GM08714 (cell line): Measurements from ENCODE around the gene HIBADH.
"Not testable (repeated sequence)": the region's sequence is repeated elsewhere in the genome, so short reads cannot be mapped to it uniquely, and the experiment has no call there.

ENCODE experiments used
- H3K4me3 ChIP-seq: fragments of 200-500 bp; sonication (Bioruptor generic); 2 replicates; pipeline ENCODE4 v1.5.1; 2014; ENCODE audit warnings: mild to moderate bottlenecking, low read length, inconsistent platforms
- ZNF274 ChIP-seq: IDR thresholded peaks from 2 replicates; pipeline ENCODE4 v1.6.1; 2012; ENCODE audit warnings: mild to moderate bottlenecking, low read depth, low read length

Gene HIBADH

GRCh38 chr7:27689150-27689549 is 26.5 kb upstream of the HIBADH start:
- no peak overlapping the region for H3K4me3 ChIP-seq
- TF ChIP-seq ZNF274, result no peak

DNA sequence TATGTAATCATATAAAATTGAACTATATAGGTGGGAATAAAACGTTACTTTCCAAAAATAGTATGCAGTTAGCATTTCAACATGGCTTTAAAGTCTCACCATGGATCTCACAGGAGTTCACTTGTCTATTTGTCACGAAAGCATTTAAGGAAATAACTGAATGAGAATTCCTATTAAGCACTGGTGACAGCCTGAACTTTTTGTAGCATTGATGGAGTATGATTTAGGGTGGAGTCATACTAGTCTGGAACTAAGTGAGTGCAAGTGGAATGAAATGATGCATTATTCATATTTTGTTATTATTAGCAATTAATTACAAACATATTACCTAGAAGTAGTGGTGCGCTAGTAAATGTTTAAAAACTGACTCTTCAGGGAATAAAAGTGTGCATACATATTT is 26.0 kb upstream of the HIBADH start:
- no peak for TF ChIP-seq ZNF274
- H3K4me3 ChIP-seq, result no peak overlapping the region

GRCh38 chr7:27688056-27688455 is 25.4 kb upstream of the HIBADH start:
- no peak for TF ChIP-seq ZNF274
- no peak overlapping the region for H3K4me3 ChIP-seq

GRCh38 chr7:27686315-27686714 is 23.6 kb upstream of the HIBADH start:
- TF ChIP-seq ZNF274, result no peak
- no peak overlapping the region for H3K4me3 ChIP-seq

DNA sequence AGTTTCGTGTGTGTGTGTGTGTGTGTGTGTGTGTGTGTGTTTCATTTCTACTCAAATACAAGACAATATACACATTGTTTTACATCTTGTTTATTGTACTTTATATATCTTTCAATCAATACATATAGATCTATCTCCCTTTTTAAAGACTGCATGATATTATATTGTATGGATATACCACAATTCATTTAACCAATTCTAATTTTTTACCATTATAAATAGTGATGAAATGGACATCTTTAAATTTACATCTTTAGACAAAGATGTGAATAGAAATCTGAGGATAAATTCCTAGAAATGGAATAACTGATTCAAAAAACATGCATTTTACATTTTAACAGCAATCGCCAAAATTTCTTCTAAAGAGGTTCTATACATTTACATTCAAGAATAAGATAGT is 23.2 kb upstream of the HIBADH start:
- TF ChIP-seq ZNF274, result no peak
- no peak overlapping the region for H3K4me3 ChIP-seq

- no peak for TF ChIP-seq ZNF274
- no peak overlapping the region for H3K4me3 ChIP-seq
These were observed 22.5 kb upstream of the HIBADH start for GRCh38 chr7:27685209-27685608.

DNA sequence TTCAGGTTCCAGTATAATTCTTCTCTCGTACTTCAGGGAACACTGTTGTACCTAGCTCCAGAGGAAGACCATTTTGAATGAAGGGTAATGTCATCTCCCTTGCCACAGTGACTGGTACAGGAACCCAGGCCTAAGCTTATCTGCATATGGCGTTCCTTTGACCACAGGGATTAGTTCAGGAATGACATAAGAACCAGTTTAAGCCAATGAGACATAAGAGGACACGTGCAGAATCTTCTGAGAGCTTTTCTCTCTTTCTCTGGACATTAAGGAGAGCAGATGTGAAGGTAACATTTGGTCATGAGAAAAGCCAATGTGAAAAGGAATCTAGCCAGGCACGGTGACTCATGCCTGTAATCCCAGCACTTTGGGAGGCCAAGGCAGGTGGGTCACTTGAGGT is 21.8 kb upstream of the HIBADH start:
- TF ChIP-seq ZNF274, result no peak
- no peak overlapping the region for H3K4me3 ChIP-seq

GRCh38 chr7:27680610-27681009 is 17.9 kb upstream of the HIBADH start:
- H3K4me3 ChIP-seq, result no peak overlapping the region
- TF ChIP-seq ZNF274, result no peak

DNA sequence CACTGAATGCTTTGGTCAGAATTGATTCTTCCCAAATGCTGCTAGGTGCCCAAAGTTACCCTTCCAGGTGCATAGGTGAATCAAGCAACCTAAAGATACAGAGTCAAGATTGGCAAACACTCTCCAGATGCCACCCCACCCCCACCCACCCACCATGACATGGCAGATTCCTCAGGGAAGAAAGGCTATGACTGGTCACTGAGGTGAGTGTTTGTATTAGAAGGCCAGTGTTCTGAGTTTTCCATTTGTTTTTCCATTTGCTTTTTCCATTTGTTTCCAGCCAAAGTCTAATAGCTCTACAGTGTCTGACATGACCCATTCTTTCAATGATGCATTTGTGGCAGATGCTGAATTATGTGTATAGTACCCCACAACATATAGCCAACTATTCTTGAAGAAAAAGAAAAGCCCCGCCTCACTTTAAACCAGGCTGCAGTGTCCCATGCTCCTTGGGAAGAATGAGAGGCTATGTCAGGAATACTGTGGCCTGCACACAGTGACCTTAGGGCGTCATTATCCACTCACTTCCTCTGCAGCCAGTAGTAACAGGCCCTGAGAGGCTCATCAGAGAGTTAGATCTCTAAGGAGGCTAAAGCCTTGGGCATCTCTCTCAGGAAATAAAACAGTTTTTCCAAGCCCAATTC is 16.1 kb upstream of the HIBADH start:
- TF ChIP-seq ZNF274, result no peak
- no peak overlapping the region for H3K4me3 ChIP-seq

GRCh38 chr7:27677912-27678612 is 15.4 kb upstream of the HIBADH start:
- TF ChIP-seq ZNF274, result no peak
- no peak overlapping the region for H3K4me3 ChIP-seq

DNA sequence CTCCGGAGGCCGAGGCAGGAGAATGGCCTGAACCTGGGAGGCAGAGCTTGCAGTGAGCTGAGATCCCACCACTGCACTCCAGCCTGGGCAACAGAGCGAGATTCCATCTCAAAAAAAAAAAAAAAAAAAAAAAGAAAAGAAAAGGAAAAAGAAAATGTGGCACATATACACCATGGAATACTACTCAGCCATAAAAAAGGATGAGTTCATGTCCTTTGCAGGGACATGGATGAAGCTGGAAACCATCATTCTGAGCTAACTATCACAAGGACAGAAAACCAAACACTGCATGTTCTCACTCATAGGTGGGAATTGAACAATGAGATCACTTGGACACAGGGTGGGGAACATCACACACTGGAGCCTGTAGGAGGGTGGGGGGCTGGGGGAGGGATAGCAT is 11.4 kb upstream of the HIBADH start:
- H3K4me3 ChIP-seq, result not testable (repeated sequence)

DNA sequence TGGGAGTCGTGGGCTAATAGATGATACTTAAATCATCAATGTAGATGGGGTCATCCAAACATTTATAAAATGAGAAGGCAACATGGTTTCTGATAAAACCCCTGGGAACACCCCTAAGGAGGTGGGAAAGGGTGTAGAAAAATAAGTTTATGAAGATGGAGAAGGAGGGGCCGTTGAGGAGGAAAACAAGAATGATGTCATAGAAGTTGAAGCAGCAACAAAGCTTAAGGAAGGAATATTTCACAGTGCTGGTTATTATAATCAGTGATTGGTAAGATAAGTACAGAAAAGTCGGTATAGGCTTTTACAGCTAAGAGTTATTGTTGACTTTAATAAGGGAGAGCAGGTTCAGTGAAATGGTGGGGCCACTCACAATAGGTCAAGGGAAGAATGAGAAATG is 9.0 kb upstream of the HIBADH start:
- TF ChIP-seq ZNF274, result no peak
- H3K4me3 ChIP-seq, result no peak overlapping the region

DNA sequence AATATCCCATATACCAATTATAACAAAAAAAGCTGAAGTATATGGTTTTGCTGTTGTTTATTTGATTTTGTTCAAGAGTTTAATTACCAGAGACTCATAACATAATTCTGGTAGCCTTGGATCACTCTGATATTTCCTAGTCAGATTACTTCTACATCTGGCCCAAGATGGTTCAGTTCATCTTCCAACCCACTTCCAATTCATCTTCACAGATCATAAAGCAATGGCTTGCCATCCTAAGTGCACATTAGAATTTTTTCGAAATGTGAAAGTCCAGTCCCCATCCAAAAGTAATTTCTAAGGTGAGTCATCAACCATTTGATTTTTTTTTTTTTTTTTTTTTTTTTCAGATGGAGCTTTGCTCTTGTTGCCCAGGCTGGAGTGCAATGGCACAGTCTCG is 8.0 kb upstream of the HIBADH start:
- no peak overlapping the region for H3K4me3 ChIP-seq
- TF ChIP-seq ZNF274, result no peak

DNA sequence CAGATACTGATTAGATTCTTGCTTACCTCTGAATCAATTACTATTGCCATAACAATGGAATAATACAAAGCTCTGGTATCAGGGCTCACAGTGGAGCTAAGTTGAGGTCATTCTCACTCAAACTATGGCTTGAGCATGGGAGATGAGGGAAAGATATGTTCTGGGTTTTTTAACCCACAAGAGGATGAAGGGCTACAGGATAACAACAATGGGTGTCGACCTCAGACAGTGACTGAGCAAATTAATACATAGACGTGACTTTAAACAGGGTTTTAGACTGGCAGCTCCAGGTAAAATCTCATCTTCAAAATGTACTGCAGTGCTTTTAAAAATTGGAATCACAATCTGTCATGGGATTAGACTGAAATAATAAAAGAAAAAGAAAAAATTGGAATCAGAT is 7.5 kb upstream of the HIBADH start:
- no peak for TF ChIP-seq ZNF274
- no peak overlapping the region for H3K4me3 ChIP-seq

- no peak overlapping the region for H3K4me3 ChIP-seq
- no peak for TF ChIP-seq ZNF274
These were observed 2.8 kb upstream of the HIBADH start for GRCh38 chr7:27665531-27665930.

DNA sequence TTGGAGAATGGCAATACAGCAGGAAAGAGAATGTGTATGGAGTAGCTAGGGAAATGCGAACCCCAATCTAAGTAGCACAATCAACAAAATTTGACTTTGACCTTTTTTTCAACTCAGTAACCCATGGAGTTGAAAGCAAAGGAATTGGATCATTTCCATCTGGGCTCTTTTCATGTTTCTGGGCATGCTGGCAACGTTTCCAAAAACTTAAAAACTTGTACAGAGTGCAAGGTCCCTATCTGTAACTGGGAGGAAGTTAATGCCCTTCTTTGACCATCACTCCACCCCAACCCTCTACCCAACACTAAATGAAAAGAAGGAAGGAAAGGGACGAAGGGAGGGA is 1.3 kb upstream of the HIBADH start:
- H3K4me3 ChIP-seq, result no peak overlapping the region
- no peak for TF ChIP-seq ZNF274
